GM12878 (cell line): ENCODE measurements around the gene GMDS. TPM values are rescaled to one million over a fixed set of nuclear protein-coding genes. Genes with fewer than 3 reads are reported as not detected.

ENCODE experiments used
- ATAC-seq: fragments of 200-7000 bp; cut with Tn5 transposase; 3 replicates; pipeline ENCODE4 v1.9.1; 2020; ENCODE audit warnings: mild to moderate bottlenecking, moderate library complexity
- BruUV-seq: library from RNA; stranded (reverse); fragments of 400-500 nt; replicated peaks from 2 replicates; lab custom pipeline; 2021; lab: Mats Ljungman, UMichigan
- CTCF ChIA-PET: fragments of 300-600 bp; sonication (Branson Sonifier 250); formaldehyde crosslinking; extraction: SDS; loops from one replicate; lab custom pipeline; 2021; ENCODE audit warnings: inconsistent platforms; lab: Yijun Ruan, JAX
- POLR2A ChIA-PET: fragments of 350-600 bp; formaldehyde crosslinking; extraction: SDS; loops from one replicate; lab custom pipeline; 2021; ENCODE audit warnings: inconsistent platforms; lab: Charles Lee
- RAD21 ChIA-PET: fragments of 300-600 bp; sonication (Branson Sonifier 250); formaldehyde crosslinking; loops from one replicate; lab custom pipeline; 2023; ENCODE audit warnings: antibody characterized with exemption; ENCODE audit not compliant: unreplicated experiment; lab: Charles Lee
- SMC1A ChIA-PET: fragments of 300-600 bp; sonication (Branson Sonifier 250); formaldehyde crosslinking; loops from one replicate; lab custom pipeline; 2023; ENCODE audit not compliant: unreplicated experiment, uncharacterized antibody; lab: Charles Lee
- DNase-seq: peaks from one replicate; pipeline ENCODE4 v3.0.0-alpha.2; 2011; ENCODE audit warnings: low read depth, low spot score
- FAIRE-seq: peaks from 3 replicates; lab custom pipeline; 2011; peaks lifted over from hg19 to GRCh38; lab: Jason Lieb, UNC
- H2AFZ ChIP-seq: 2 replicates; pipeline ENCODE4 v1.6.0; 2011; ENCODE audit warnings: low read depth, low read length, control low read depth; ENCODE audit not compliant: control insufficient read depth
- H3K27ac ChIP-seq: 2 replicates; pipeline ENCODE4 v1.5.1; 2011; ENCODE audit warnings: control low read depth; ENCODE audit not compliant: control insufficient read depth, insufficient read depth
- H3K27me3 ChIP-seq, 2 experiments: replicated peaks in 1 of 2; 2 replicates each; pipeline versions ENCODE4 v1.6.0 to v1.6.1; 2011; ENCODE audit warnings: low read length in 1 of 2; ENCODE audit not compliant: control insufficient read depth in 2 of 2, insufficient read depth in 2 of 2
- H3K36me3 ChIP-seq, 2 experiments: 2 replicates each; pipeline ENCODE4 v1.5.1; 2011; ENCODE audit warnings: low read length in 1 of 2; ENCODE audit not compliant: control insufficient read depth in 2 of 2, insufficient read depth in 2 of 2
- H3K4me1 ChIP-seq: 2 replicates; pipeline ENCODE4 v1.6.1; 2011; ENCODE audit warnings: mild to moderate bottlenecking, low read length, moderate library complexity, mixed read lengths; ENCODE audit not compliant: control insufficient read depth, insufficient read depth
- H3K4me2 ChIP-seq: 2 replicates; pipeline ENCODE4 v1.6.0; 2011; ENCODE audit warnings: control low read depth; ENCODE audit not compliant: control insufficient read depth, insufficient read depth
- H3K4me3 ChIP-seq: fragments of 200-600 bp; sonication (generic); 2 replicates; pipeline ENCODE4 v1.5.1; 2016
- H3K79me2 ChIP-seq: 2 replicates; pipeline ENCODE4 v1.6.0; 2011; ENCODE audit warnings: low read length; ENCODE audit not compliant: control insufficient read depth, insufficient read depth
- H3K9ac ChIP-seq: 2 replicates; pipeline ENCODE4 v1.8.0; 2011; ENCODE audit warnings: low read length, control low read depth, mixed read lengths; ENCODE audit not compliant: control insufficient read depth, insufficient read depth
- H3K9me3 ChIP-seq: replicated peaks from 3 replicates; pipeline ENCODE4 v1.5.1; 2011; ENCODE audit warnings: mild to moderate bottlenecking, low read length; ENCODE audit not compliant: control insufficient read depth, insufficient read depth
- H4K20me1 ChIP-seq: 2 replicates; pipeline ENCODE4 v1.6.0; 2011; ENCODE audit not compliant: control insufficient read depth, insufficient read depth
- ATF7 ChIP-seq: fragments of 450-650 bp; IDR thresholded peaks from 2 replicates; pipeline ENCODE4 v1.6.1; 2016; ENCODE audit warnings: low read depth, mild to moderate bottlenecking
- CBFB ChIP-seq: IDR thresholded peaks from 2 replicates; pipeline ENCODE4 v1.6.1; 2016; ENCODE audit warnings: antibody characterized with exemption, low read depth
- CREM ChIP-seq: IDR thresholded peaks from 2 replicates; pipeline ENCODE4 v1.6.1; 2014; ENCODE audit warnings: antibody characterized with exemption, low read depth
- EED ChIP-seq: sonication (generic); IDR thresholded peaks from 2 replicates; pipeline ENCODE4 v1.6.1; 2016; ENCODE audit warnings: antibody characterized with exemption, low read depth
- EGR1 ChIP-seq, 2 experiments: IDR thresholded peaks; 1 replicate in 1 of 2; 2 replicates in 1 of 2; pipeline ENCODE4 v1.6.1; 2011 to 2012; ENCODE audit warnings: low read depth in 2 of 2, low read length in 2 of 2, borderline replicate concordance in 1 of 2, mild to moderate bottlenecking in 1 of 2, moderate library complexity in 1 of 2
- ETV6 ChIP-seq, 2 experiments: fragments of 450-650 bp in 1 of 2; IDR thresholded peaks in 1 of 2; conservative IDR thresholded peaks in 1 of 2; 2 replicates each; pipeline ENCODE4 v1.6.1; 2014; ENCODE audit warnings: antibody characterized with exemption in 1 of 2, borderline replicate concordance in 1 of 2, low read depth in 1 of 2, mild to moderate bottlenecking in 1 of 2, moderate library complexity in 1 of 2
- HDAC2 ChIP-seq: fragments of 200-600 bp; sonication (generic); IDR thresholded peaks from 2 replicates; pipeline ENCODE4 v1.6.1; 2017
- JUNB ChIP-seq: IDR thresholded peaks from 2 replicates; pipeline ENCODE4 v1.6.1; 2016; ENCODE audit warnings: antibody characterized with exemption, mild to moderate bottlenecking
- MEF2B ChIP-seq: fragments of 450-650 bp; IDR thresholded peaks from 2 replicates; pipeline ENCODE4 v1.6.1; 2018; ENCODE audit warnings: mild to moderate bottlenecking, moderate library complexity; ENCODE audit not compliant: partially characterized antibody, poor library complexity, severe bottlenecking
- NFIC ChIP-seq: IDR thresholded peaks from 2 replicates; pipeline ENCODE4 v1.6.1; 2012; ENCODE audit warnings: low read depth, mild to moderate bottlenecking, inconsistent platforms, low read length, moderate library complexity
- POLR2A ChIP-seq: IDR thresholded peaks from 2 replicates; pipeline ENCODE4 v1.6.1; 2011; ENCODE audit warnings: low read depth, mild to moderate bottlenecking, low read length
- POU2F2 ChIP-seq: IDR thresholded peaks from 3 replicates; pipeline ENCODE4 v1.6.1; 2011; ENCODE audit warnings: low read depth, mild to moderate bottlenecking, low read length, borderline replicate concordance
- RUNX3 ChIP-seq: IDR thresholded peaks from 2 replicates; pipeline ENCODE4 v1.6.1; 2012; ENCODE audit warnings: low read length, inconsistent platforms
- SMAD5 ChIP-seq: IDR thresholded peaks from 2 replicates; pipeline ENCODE4 v1.6.1; 2016; ENCODE audit warnings: antibody characterized with exemption, low read depth
- SPI1 ChIP-seq: IDR thresholded peaks from 2 replicates; pipeline ENCODE4 v1.6.1; 2011; ENCODE audit warnings: low read depth, mild to moderate bottlenecking, low read length, moderate library complexity, borderline replicate concordance; ENCODE audit not compliant: insufficient read depth
- YY1 ChIP-seq: IDR thresholded peaks from 2 replicates; pipeline ENCODE4 v1.6.1; 2011; ENCODE audit warnings: low read depth, mild to moderate bottlenecking, low read length
- ZSCAN29 ChIP-seq: fragments of 450-650 bp; IDR thresholded peaks from 2 replicates; pipeline ENCODE4 v1.6.1; 2017; ENCODE audit warnings: mild to moderate bottlenecking, moderate library complexity
- WGBS: methylation state at CpG from one replicate; pipeline ENCODE4 v1.1.6; 2016; ENCODE audit warnings: low lambda C conversion rate; ENCODE audit not compliant: insufficient replicate concordance, insufficient coverage; ENCODE audit errors: missing lambda C conversion rate; 5-methylcytosine and 5-hydroxymethylcytosine counted together
- in situ Hi-C: fragments of 300-500 bp; cut with MboI; formaldehyde crosslinking; loops from 9 replicates; pipeline ENCODE4 v1.14.3; 2018; ENCODE audit warnings: mixed read lengths
- intact Hi-C: fragments of 100-400 bp; cut with micrococcal nuclease; formaldehyde crosslinking; loops from one replicate; pipeline ENCODE4 v1.14.2; 2022; ENCODE audit not compliant: unreplicated experiment
- polyA plus RNA-seq, 11 experiments: library from polyadenylated mRNA; depleted of rRNA in 4 of 11; unstranded in 6 of 11; stranded (reverse) in 5 of 11; fragments of >200 nt; fragmentation: Nextera tagmentation in 4 of 11; fragmentation: Illumina TruSeq in 1 of 11; extraction: Ambion mirVana in 4 of 11; extraction: Trizol in 1 of 11; gene quantifications; 1 replicate in 1 of 11; 2 replicates in 10 of 11; pipeline versions ENCODE4 v1.2.1 to v1.2.3, GENCODE V29; 2011 to 2016; ENCODE audit warnings: inconsistent platforms in 2 of 11, missing spikeins in 2 of 11, low read depth in 1 of 11
- total RNA-seq, 4 experiments: library from RNA; depleted of rRNA in 3 of 4; stranded (reverse); fragments of >200 nt in 3 of 4; fragmentation: Illumina TruSeq in 1 of 4; extraction: Trizol in 1 of 4; gene quantifications; 2 replicates each; pipeline versions ENCODE4 v1.2.1 to v1.2.3, GENCODE V29; 2013 to 2021

The GMDS gene
- total and polyA plus RNA-seq, 10 of the 15 experiments (the other 5 are each of a cell fraction or from before 2014, with no cell fraction given) = 0.61 to 53.8 (median 29.3) TPM

GRCh38 chr6:2129182-2129621 lies 116.2 kb downstream of the GMDS start (continued):
- TF ChIP-seq ZSCAN29 = no peak
- no peak for TF ChIP-seq HDAC2
- TF ChIP-seq CBFB = peak; percentile 79; the same call in 1 of the 2 replicates
- no peak for TF ChIP-seq YY1
- TF ChIP-seq JUNB = peak; percentile 79
- TF ChIP-seq CREM = peak; percentile 48

DNA sequence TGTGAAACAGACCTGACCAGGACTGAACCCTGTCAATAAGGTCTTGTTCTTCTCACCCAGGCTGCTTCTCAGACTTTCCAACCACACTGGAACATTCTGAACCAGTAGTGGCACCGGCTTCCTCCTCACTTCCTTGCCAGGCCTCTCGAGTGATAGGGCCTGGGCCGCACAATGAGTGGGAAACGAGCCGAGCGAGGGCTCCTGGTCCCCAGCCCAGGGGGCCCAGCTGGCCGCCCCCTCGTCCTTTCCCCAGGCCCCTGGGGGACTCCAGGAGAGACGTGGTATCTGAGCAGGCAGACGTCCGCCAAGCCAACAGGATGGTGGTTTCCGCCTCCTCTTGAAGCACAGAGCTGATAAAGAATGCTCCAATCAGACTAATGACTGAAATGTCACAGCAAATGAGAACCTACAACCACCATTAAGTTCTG lies 117.9 kb downstream of the GMDS start:
- Histone ChIP-seq H3K4me1 (peaks cover 19% of the 10 kb centered on the region), H3K27ac (peak overlapping the region; percentile 38), H3K4me3 (no peak overlapping the region), H3K9me3 (no peaks in the 10 kb centered on the region), H3K4me2 (peak overlapping the region; percentile 69), H3K27me3 (no peaks in the 10 kb centered on the region), H3K9ac (0 out of 2 replicates have a peak overlapping the region, but pooled peaks have one; percentile 0), H2AFZ (peak overlapping the region; percentile 22), H3K36me3 (no peaks in the 10 kb centered on the region), H4K20me1 (no peaks in the 10 kb centered on the region), H3K79me2 (no peaks in the 10 kb centered on the region; the same call in 1 of the 2 replicates)
- ATAC-seq = peak; percentile 12; the same call in 2 of the 3 replicates
- in situ Hi-C loops (no loop called here), intact Hi-C loops (no loop called here)
- POLR2A ChIA-PET = no interaction called here
- DNase-seq = peak; percentile 5
- RAD21 ChIA-PET = interaction anchor here (1.4 kb wide), 1 partner anchor 10 kb away, joined by 4 read pairs; no protein-coding TSS in a partner anchor
- no peak for TF ChIP-seq MEF2B
- 0 out of 2 replicates have a peak, but pooled peaks have one; percentile 5 for TF ChIP-seq SPI1
- no peak for TF ChIP-seq NFIC
- TF ChIP-seq EGR1 (IDR thresholded peaks at IDR 0.05; ENCODE audit: borderline replicate concordance in 1 of 2, low read depth in 2 of 2, low read length in 2 of 2) = peak in 1 of 2 experiments; percentile 15; a peak in 1 of 3 replicates
- peak in 1 of 2 experiments; percentile 53; a peak in 1 of 4 replicates for TF ChIP-seq ETV6 (conservative IDR thresholded peaks at IDR 0.05 in 1 of 2, IDR thresholded peaks at IDR 0.05 in 1 of 2; ENCODE audit: borderline replicate concordance in 1 of 2, low read depth in 1 of 2)
- TF ChIP-seq ATF7 = no peak
- peak; percentile 53; the same call in 1 of the 2 replicates for TF ChIP-seq RUNX3
- TF ChIP-seq POU2F2 = no peak
- no peak for TF ChIP-seq SMAD5
- TF ChIP-seq EED = peak; percentile 56; the same call in 1 of the 2 replicates
- 0 out of 2 replicates have a peak, but pooled peaks have one; percentile 33 for TF ChIP-seq POLR2A
- CTCF ChIA-PET = interaction anchor here (0.6 kb wide), 1 partner anchor 541 kb away, joined by 4 read pairs; no protein-coding TSS in a partner anchor
- FAIRE-seq = no peak
- BruUV-seq = no TSS peak
- 83% methylated on average over 8 of the region's 12 CpGs for WGBS
- SMC1A ChIA-PET = interaction anchor here (0.7 kb wide), 1 partner anchor 33 kb away, joined by 3 read pairs; no protein-coding TSS in a partner anchor
